ENCODE measurements around the gene OR9Q1.

DNA sequence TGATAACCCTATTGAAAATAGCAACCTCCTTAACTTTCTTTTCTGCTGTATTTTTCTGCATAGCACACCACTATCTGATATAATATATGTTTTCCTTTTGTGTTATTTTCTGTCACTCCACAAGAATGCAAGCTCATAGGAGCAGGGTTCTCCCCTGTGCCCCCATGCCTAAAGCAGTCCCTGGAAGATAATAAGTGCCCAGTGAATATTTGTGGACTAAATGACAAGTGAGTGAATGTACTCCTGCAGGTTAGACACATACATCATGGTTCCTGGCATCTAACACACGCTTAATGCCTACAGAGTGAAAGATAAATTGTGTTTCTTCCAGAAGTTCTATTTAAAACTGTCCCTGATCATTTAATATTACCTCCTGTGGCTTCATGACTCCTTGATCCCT, 141.3 kb downstream of the OR9Q1 start:
- TF ChIP-seq CTCF (conservative IDR thresholded peaks at IDR 0.05) (no peak), ZFX (IDR thresholded peaks at IDR 0.05) (no peak)

Measured in C4-2B (cell line).